ENCODE data around the gene EPHA5.

GRCh38 chr4:65546882-65547416 lies 123.3 kb downstream of the EPHA5 start:
- no peak for TF ChIP-seq POLR2A (IDR thresholded peaks at IDR 0.05; ENCODE audit: low read depth)
- no peak for TF ChIP-seq CTCF (IDR thresholded peaks at IDR 0.05)
- no peak for TF ChIP-seq POLR2AphosphoS5 (IDR thresholded peaks at IDR 0.05)
